Measurements from ENCODE around the gene SMIM44.
"Not testable (repeated sequence)": the region's sequence is repeated elsewhere in the genome, so short reads cannot be mapped to it uniquely, and the experiment has no call there.

GRCh38 chr19:3452942-3453214 lies 30.4 kb downstream of the SMIM44 start:
- not testable (repeated sequence) for TF ChIP-seq EZH2 (IDR thresholded peaks at IDR 0.05; ENCODE audit: low read length)
- TF ChIP-seq, protein P1, sequence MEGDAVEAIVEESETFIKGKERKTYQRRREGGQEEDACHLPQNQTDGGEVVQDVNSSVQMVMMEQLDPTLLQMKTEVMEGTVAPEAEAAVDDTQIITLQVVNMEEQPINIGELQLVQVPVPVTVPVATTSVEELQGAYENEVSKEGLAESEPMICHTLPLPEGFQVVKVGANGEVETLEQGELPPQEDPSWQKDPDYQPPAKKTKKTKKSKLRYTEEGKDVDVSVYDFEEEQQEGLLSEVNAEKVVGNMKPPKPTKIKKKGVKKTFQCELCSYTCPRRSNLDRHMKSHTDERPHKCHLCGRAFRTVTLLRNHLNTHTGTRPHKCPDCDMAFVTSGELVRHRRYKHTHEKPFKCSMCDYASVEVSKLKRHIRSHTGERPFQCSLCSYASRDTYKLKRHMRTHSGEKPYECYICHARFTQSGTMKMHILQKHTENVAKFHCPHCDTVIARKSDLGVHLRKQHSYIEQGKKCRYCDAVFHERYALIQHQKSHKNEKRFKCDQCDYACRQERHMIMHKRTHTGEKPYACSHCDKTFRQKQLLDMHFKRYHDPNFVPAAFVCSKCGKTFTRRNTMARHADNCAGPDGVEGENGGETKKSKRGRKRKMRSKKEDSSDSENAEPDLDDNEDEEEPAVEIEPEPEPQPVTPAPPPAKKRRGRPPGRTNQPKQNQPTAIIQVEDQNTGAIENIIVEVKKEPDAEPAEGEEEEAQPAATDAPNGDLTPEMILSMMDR (optimal IDR thresholded peaks at IDR 0.05 in 1 of 3, IDR thresholded peaks at IDR 0.05 in 1 of 3, conservative IDR thresholded peaks at IDR 0.05 in 1 of 3; ENCODE audit: extremely low read depth in 1 of 3, insufficient read depth in 2 of 3, low read length in 3 of 3) = not testable (repeated sequence)
